Type B pancreatic cell (in vitro differentiated cells): ENCODE results near the gene BPIFA1. TPM values are rescaled to one million over a fixed set of nuclear protein-coding genes. Genes with fewer than 3 reads are reported as not detected.
A peak's percentile ranks its signal among the peaks of the same experiment; 100 is the strongest.

Source experiments
- DNase-seq: peaks from one replicate; pipeline ENCODE4 v3.0.0; 2021; ENCODE audit warnings: mixed read lengths; ENCODE audit not compliant: unreplicated experiment; ENCODE audit errors: extremely low spot score
- H3K27ac Mint-ChIP-seq: 2 replicates; pipeline ENCODE4 v1.8.0; 2021; ENCODE audit warnings: mild to moderate bottlenecking, mixed read lengths
- H3K27me3 Mint-ChIP-seq: 2 replicates; pipeline ENCODE4 v1.8.0; 2021; ENCODE audit warnings: mixed read lengths
- H3K36me3 Mint-ChIP-seq: 2 replicates; pipeline ENCODE4 v1.8.0; 2021; ENCODE audit warnings: mixed read lengths
- H3K4me1 Mint-ChIP-seq: one replicate; pipeline ENCODE4 v1.8.0; 2021; ENCODE audit warnings: mixed read lengths; ENCODE audit not compliant: unreplicated experiment
- H3K4me3 Mint-ChIP-seq: 2 replicates; pipeline ENCODE4 v1.8.0; 2021; ENCODE audit warnings: mild to moderate bottlenecking, mixed read lengths
- H3K9me3 Mint-ChIP-seq: 2 replicates; pipeline ENCODE4 v1.8.0; 2021; ENCODE audit warnings: mixed read lengths
- CTCF ChIP-seq: fragments of 200-600 bp; sonication (generic); conservative IDR thresholded peaks from 2 replicates; pipeline ENCODE4 v1.5.0; 2021; ENCODE audit warnings: antibody characterized with exemption, mild to moderate bottlenecking
- total RNA-seq: library from RNA; stranded (reverse); gene quantifications from 2 replicates; pipeline ENCODE4 v1.2.1, GENCODE V29; 2021; ENCODE audit warnings: low replicate concordance

Gene BPIFA1
- total RNA-seq, 1 donor from 2014 or later: 0.97 TPM

GRCh38 chr20:33259371-33259770 is 23.6 kb downstream of the BPIFA1 start:
- no peaks in the 10 kb centered on the region for H3K36me3 Mint-ChIP-seq
- no peaks in the 10 kb centered on the region for H3K4me1 Mint-ChIP-seq
- TF ChIP-seq CTCF: no peak
- H3K9me3 Mint-ChIP-seq: no peaks in the 10 kb centered on the region
- H3K27ac Mint-ChIP-seq: no peak overlapping the region
- peaks cover 35% of the 10 kb centered on the region for H3K27me3 Mint-ChIP-seq
- H3K4me3 Mint-ChIP-seq: no peak overlapping the region
- no peak for DNase-seq

- H3K4me3 Mint-ChIP-seq: no peak overlapping the region
- H3K36me3 Mint-ChIP-seq: no peaks in the 10 kb centered on the region
- no peaks in the 10 kb centered on the region for H3K4me1 Mint-ChIP-seq
- no peaks in the 10 kb centered on the region for H3K9me3 Mint-ChIP-seq
- H3K27ac Mint-ChIP-seq: no peak overlapping the region
- no peak for DNase-seq
- H3K27me3 Mint-ChIP-seq: peaks cover 27% of the 10 kb centered on the region
- no peak for TF ChIP-seq CTCF
Measured at GRCh38 chr20:33261465-33261864, 25.7 kb downstream of the BPIFA1 start.

DNA sequence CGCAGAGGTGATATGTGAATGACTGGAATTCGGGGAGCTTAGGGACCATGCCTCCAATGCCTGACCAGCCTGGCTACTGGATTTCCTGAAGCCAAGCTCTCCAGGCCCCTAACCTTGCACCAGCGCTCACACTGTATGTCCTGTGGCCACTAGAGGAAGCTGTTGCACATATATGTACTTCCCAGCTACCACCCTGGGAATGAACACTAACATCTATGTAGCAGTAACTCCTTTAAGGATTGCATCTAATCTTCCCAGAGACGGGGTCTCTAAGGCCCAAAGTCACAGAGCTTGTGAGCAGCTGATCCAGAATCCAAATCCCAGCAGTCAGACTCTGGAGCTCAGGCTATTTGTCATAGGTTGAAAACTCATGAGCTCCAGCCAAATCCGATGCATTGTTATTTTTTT is 26.9 kb downstream of the BPIFA1 start:
- Mint-ChIP-seq H3K4me1 (no peaks in the 10 kb centered on the region), H3K36me3 (no peaks in the 10 kb centered on the region), H3K27me3 (peaks cover 27% of the 10 kb centered on the region), H3K4me3 (no peak overlapping the region), H3K27ac (no peak overlapping the region), H3K9me3 (no peaks in the 10 kb centered on the region)
- peak; percentile 88 for TF ChIP-seq CTCF
- DNase-seq: no peak

DNA sequence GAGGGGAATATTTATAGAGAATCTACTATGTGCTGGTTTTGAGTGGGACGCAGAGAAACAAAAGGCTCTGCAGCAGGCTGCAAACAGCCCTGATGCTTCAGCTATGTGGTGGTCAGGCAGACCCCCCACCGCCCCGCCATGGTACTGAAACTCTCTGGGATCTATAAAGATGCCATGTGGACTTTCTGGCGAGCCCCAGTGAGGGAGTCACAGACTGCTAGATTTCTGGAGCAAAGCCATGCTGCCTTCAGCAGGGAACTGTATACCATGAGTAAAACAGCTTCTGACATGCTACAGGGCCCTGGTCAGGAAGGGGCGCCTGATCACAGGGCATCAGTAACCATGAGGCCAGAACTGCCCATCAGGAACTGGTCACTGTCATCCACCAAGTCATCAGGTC is 28.0 kb downstream of the BPIFA1 start:
- Mint-ChIP-seq H3K4me3 (no peak overlapping the region), H3K36me3 (no peaks in the 10 kb centered on the region), H3K9me3 (no peaks in the 10 kb centered on the region), H3K4me1 (no peaks in the 10 kb centered on the region), H3K27me3 (peaks cover 32% of the 10 kb centered on the region), H3K27ac (no peak overlapping the region)
- no peak for TF ChIP-seq CTCF
- DNase-seq: no peak

- TF ChIP-seq CTCF: no peak
- H3K27me3 Mint-ChIP-seq: peaks cover 38% of the 10 kb centered on the region
- H3K4me3 Mint-ChIP-seq: no peak overlapping the region
- H3K36me3 Mint-ChIP-seq: no peaks in the 10 kb centered on the region
- H3K4me1 Mint-ChIP-seq: no peaks in the 10 kb centered on the region
- H3K9me3 Mint-ChIP-seq: no peaks in the 10 kb centered on the region
- H3K27ac Mint-ChIP-seq: no peak overlapping the region
- DNase-seq: no peak
Measured at GRCh38 chr20:33267701-33268100, 31.9 kb downstream of the BPIFA1 start.
